ENCODE measurements around the gene ACAD11.
"Not testable (repeated sequence)": the region's sequence is repeated elsewhere in the genome, so short reads cannot be mapped to it uniquely, and the experiment has no call there.

The ACAD11 gene

DNA sequence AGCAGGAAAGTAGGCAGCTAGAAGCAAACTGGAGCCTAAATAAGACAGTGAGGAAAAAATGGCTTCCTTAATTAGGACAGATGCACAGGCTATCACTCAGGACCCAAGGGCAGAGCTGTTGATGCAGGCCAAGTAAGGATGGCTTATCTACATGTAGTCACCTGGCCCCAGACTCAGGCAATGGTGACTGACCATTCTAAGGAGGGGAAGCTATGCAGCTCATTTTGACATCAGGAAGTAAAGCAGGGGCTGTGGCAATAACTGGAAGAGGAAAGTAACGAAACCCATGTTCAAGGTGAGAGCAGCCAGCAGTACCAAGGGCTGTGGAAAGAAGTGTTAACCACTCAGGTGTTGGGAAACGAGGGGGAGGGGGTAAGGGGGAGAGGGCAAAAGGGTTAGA, 16.2 kb downstream of the ACAD11 start:
- no peak for DNase-seq

DNA sequence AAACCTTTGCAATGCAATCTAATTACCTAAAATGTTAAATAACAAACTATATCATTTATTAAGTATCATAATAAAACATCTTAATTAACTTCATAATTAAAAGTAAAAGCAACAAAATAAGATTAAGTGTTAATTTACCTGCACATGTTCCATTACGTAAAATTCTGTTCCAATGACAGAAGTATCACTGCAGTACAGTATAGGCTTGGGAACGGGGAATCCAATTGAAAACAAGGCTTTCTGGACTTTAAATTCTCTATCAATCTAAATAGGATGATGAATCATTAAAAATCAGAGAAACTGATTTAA, 17.1 kb downstream of the ACAD11 start:
- DNase-seq: no peak

DNA sequence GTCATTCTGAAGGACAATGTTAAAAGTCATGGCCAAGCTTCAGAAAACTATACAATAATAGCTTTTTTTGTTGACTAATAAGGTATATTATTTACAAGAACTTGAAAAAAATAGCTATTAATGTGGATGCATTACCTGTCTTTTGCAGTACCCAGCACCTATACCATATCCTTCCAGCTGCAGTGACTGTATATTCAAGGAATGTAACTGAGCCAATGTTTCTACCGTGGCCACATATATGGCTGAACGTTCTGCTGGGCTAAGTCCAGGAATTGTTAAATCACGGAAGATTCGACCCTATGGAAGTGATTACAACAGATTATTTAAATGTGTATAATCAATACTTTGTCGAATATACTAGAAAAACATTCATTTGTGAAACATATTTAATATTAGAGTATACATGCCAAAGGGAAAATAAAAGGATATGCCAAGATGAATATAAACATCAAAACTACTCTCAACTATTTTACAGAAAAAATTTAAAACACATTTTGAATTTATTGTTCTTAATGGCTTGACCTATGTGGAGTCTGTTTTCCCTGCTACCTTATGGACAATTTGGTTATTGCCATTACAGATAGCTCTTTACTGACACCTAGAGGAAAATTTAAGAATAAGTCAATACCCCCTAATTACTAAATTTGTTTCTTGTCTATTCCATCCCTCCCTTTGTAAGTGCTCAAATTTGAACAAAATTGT, 17.6 kb downstream of the ACAD11 start:
- DNase-seq: no peak

DNA sequence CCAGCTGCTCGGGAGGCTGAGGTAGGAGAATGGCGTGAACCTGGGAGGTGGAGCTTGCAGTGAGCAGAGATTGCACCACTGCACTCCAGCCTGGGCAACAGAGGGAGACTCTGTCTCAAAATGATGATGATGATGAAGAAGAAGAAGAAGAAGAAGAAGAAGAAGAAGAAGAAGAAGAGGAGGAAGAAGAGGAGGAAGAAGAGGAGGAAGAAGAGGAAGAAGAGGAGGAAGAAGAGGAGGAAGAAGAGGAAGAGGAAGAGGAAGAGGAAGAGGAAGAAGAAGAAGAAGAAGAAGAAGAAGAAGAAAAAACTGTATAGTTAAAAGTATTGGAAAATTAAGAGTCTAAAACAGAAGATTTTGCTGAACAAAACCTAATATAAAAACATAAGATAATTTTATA, 18.2 kb downstream of the ACAD11 start:
- not testable (repeated sequence) for DNase-seq

DNA sequence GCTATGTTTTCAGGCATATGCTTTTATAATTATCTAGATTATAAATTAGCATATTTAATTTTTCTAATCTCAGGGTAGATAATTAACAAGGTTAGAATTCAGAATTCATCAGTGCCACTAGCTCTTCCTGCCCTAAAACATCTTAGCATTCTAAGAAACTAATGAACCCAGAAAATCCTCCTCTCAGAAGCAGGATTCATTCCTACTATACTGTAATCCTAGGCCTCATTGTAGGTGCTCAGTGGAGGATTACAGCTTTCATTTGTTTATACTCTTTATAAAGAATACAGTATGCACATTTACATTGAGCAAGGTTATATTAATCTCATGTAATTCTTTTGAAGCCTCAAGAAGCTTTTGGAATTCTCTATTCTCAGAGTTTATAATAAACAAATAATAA, 20.9 kb downstream of the ACAD11 start:
- DNase-seq: no peak

DNA sequence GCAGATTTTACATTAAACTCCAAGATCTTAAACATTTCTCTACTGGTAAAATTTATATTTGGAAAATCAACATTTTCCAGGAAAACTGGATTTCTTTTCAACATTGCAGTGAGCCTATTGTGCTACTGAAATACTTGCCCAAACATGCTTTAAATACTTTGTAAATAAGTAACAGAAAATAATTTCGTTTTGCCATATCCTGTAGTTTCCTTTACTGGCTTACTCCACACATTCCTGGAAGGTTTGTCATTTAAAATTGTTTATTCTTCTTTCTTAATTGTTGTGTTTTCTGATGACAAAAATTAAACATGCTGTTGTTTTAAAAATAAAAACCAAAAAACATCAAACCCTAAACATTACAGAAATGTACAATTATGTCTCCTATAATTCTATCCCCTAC, 22.0 kb downstream of the ACAD11 start:
- no peak for DNase-seq

DNA sequence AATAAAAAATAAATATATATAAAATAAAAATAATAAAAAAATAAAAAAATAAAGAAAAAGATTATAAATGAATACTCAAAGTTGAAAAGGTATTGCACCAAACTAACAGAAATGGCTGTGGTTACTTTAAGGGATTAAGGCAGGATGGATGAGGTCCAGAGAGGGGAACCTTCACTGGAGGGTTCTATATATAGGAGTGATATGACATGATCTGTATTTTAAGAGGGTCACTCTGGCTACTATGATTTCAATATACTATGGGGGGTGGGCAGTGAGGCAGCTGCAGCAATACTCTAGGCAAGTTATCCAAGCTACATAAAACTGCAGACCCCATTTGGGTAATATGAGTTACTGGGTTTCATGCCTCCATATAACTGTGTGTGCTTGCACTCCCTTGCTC, 24.6 kb downstream of the ACAD11 start:
- no peak for DNase-seq

DNA sequence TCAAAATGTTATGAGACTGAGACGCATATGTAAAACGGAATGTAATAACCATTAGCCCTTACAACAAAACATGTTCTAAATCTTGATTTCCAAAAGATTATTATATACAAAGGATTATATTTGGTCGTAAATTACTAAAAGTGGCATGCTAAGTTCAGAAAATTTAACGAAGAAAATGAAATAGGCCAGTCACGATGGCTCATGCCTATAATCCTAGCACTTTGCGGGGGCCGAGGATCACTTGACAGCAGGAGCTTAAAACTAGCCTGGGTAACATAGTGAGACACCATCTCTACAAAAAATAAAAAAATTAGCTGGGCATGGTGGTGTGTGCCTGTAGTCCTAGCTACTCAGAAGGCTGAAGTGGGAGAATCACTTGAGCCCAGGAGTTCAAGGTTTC, 29.0 kb downstream of the ACAD11 start:
- DNase-seq: no peak

DNA sequence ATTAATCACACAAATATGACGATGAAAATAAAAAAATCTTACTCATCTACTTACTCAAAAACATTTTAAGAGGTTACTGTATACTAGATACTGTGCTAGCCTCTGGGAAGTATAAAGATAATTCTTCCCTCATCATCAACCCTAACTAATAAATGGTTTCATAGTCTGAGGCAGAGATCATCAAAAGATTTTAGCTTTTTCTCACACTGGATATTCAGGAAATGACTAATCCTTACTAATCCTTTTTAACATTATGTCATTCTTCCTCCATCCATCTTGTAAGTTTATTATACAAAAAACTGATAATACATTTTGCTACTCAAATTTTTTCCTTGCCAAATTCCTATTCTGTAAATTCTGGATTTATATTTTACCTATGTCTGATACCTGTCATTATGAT, 29.7 kb downstream of the ACAD11 start:
- DNase-seq: no peak

DNA sequence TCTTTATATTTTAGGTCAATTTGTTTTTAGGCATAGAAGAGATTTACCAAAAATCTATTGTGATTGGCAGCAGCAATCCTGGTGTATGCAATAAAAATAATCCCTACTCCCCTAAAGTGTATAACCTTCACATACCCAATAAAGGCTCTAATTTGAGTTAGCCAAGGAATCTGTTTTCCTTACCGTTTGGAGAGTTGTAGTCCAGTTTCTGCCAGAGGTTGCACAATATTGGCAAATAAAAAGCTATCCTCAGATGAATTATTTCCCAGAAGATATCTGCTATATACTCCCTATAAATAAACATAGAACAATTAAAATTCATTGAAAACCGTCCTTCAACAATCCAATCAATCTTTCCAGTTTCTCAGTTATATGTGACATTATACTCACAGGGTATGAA, 31.5 kb downstream of the ACAD11 start:
- no peak for DNase-seq

DNA sequence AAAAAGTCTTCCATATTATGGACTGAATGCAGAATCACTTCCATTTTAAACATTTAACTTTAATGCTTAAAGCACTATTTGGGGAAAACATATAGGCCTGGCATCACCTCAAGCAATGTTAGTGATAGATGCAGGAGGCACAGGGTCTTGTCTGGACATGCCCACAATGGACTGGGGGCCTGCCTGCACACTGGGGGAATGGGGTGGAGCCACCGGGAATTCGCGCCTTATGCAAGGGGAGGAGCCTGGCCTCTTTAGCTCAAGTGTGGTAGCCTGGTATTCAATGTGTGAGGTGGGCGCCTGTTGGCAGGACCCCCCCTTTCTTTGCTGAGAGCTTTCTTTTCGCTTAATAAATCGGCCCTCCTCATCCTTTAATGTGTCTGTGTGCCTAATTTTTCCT, 32.7 kb downstream of the ACAD11 start:
- no peak for DNase-seq

DNA sequence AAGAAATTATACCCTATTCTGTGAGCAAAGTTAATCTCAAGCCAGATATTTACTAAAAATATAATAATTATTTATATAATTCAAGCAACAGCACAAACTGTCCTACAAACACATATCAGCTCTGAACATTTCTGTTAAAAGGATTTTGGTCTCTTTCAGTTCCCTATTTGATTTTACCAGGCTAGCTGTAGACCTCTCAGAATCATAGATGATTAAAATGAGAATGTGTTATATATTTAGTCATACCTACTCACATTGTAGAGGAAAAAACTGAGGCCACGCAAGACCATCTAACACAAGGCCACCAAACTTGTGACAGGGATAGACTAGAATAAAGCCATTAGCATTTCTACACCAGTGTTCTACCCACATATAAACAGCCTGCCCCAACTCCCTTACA, 34.0 kb downstream of the ACAD11 start:
- no peak for DNase-seq

DNA sequence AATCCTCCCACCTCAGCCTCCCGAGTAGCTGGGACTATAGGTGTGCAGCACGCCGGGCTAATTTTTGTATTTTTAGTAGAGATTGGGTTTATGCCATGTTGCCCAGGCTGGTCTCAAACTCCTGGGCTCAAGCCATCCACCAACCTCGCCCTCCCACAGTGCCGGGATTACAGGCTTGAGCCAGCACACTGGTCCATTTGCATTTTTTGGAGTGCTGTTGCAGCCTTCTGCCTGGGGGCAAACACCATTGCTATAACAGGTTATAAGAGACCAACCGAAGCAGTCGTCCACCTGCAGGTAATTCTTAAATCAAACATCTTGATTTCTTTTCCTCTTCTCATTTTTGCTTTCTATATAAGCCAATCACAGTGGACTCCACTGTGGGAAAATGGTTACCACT, 34.8 kb downstream of the ACAD11 start:
- no peak for DNase-seq

DNA sequence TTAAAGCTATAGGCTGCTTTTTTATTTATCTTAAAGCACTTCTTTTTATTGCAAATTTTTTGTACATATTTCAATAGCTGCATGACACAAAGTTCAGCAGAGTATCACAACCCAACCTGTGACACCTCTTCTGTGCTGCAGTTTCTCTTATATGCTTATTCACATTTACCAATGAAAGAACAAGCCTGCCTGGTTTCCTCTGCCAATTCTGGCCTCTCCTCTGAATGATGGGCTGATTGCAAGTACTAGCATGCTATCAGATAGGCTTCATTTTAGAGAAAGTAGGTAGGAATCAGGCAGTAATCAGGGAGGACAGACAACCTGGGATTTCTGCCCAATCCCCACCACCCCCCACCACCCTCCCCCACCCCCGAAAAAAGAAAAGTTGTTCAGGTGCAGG, 36.0 kb downstream of the ACAD11 start:
- no peak for DNase-seq

DNA sequence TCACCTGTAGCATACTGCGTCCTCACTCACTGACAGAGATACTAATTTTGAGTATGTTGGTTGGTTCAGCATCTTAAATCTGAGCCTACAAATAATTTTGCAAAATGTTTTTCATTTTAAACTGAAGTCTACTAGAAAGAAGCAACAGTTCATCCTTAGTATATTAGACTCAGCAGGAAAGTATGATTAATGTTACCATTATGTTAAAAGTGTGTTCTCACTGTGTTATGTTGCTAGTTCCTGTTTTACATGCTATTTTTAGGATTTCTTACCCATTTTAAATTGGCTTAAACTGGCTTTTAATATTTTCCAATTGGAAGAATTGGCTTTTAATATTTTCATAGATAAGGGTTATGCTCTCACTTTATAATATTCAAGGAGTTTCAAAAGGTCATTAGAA, 36.8 kb downstream of the ACAD11 start:
- DNase-seq: no peak

DNA sequence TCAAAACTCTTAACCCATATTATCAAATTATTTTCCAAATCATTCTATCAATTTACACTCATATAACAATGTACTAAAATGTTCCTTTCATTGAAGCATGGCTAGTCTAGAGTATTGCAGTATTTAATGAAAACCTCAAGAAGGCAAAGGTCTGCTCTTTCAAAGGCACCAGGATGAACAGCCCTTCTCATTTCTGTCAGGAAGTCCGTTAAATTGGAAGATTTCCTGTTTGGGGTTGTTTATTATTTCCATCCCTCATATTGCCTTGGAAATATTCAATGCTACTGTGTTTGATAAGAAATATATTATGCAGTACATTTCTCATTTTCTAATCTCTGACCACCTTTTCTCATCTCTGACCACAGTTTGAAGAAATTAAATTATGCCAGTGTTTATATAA, 37.5 kb downstream of the ACAD11 start:
- no peak for DNase-seq

DNA sequence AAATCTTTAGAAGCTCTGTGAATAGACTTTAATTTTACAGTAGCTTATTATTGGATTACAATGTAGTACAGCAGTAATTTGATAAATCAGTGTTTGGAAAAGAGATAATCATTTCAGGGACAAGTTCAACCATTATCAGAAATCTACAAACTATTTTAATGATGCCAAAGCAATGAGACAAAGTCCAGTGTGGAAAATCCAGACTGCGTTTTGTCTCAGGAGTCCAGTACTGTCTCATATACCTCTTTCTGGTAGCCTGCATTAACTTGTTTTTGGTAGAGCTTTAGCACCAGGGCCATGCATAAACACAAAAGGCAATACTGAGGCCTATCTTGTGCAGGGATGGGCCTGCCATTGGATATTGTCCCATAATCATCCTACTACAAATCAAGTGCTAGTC, 42.8 kb downstream of the ACAD11 start:
- DNase-seq: no peak

DNA sequence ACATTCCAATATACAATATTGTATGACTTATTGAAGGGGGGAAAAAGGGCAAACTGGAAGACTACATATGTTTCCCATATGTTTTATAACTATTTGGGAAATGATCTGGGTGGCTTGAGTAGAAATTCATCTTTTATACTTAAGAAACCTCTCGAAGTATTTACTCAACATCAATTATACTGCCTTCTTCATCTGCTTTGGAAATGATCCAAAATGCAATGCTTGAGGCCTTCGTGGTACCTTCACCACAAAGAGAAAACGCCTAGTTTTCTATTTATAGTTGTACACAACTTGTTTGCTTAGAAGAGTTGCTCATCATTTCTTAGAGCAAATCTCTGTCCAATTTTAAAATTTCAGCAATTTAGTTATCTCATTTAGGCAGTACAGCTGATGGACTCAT, 43.7 kb downstream of the ACAD11 start:
- no peak for DNase-seq

DNA sequence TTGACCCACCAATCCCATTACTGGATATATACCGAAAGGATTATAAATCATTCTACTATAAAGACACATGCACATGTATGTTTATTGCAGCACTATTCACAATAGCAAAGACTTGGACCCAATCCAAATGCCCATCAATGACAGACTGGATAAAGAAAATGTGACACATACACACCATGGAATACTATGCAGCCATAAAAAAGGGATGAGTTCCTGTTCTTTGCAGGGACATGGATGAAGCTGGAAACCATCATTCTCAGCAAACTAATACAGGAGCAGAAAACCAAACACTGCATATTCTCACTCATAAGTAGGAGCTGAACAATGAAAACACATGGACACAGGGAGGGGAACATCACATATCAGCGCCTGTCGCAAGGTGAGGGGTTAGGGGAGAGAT, 44.3 kb downstream of the ACAD11 start:
- DNase-seq: not testable (repeated sequence)

DNA sequence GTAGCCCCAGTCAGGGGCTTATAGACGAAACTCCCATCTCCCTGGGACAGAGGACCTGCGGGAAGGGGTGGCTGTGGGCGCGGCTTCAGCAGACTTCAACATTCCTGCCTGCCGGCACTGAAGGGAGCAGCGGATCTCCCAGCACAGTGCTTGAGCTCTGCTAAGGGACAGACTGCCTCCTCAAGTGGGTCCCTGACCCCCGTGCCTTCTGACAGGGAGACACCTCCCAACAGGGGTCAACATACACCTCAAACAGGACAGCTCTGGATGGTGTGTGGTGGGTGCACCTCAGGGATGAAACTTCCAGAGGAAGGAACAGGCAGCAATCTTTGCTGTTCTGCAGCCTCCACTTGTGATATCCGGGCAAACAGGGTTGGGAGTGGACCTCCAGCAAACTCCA, 53.0 kb downstream of the ACAD11 start:
- not testable (repeated sequence) for DNase-seq

DNA sequence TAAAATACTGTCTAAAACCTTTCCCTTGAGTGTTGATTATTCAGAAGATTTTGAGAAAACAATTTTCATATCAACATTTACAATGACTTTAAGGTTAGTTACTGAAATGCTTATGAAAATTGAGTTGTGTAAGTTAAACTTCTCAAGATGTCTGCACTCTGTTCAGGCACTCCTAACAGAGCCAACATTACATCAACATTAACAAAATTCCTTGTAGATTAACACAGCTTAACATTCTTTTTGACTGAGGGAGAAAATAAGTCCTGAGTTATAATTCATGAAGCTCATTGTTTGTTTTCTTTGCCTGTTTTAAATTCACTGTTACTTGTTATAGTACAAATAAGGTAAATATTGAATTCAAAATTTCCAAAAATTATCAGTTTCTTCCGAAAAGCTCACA, 53.5 kb downstream of the ACAD11 start:
- no peak for DNase-seq

DNA sequence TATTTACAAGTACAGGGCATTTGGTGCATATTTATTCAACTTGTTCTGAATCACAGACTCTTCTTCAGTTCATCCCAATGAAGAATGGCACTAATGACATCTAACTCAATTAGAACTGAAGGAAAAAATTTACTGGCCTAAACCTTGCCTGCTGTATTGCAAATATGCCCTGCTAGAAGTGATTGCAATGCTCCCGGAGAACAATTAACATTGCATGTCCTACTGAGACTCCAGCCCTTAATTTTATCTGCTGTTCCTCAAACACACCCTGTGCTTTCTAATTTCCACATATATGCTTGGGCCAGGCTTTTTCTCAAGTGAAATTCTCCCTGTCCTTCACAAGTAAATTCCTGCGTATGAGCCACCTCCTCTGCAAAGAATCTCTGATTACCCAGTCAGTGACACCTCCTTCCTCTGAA, 54.2 kb downstream of the ACAD11 start:
- no peak for DNase-seq

DNA sequence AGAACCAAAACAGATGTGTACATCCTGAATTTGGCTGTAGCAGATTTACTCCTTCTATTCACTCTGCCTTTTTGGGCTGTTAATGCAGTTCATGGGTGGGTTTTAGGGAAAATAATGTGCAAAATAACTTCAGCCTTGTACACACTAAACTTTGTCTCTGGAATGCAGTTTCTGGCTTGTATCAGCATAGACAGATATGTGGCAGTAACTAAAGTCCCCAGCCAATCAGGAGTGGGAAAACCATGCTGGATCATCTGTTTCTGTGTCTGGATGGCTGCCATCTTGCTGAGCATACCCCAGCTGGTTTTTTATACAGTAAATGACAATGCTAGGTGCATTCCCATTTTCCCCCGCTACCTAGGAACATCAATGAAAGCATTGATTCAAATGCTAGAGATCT, 59.0 kb downstream of the ACAD11 start:
- not testable (repeated sequence) for DNase-seq

DNA sequence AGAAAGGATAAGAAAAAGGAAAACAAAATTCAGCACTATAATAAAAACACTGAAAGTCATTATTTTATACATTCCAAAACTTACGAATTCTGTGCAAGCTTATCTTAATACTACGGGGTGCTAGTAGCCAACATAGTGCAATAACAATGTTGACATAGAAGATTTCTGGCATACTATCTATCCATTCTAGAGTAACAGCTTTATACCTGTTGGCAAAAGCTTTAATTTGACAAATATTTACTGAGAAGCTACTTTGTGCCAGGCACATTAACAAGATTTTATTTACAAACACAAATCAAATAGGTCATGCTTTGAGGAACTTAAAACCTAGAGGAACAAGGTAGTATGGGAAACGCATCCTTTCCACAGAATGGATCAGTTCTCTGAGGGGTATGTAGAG, 61.4 kb downstream of the ACAD11 start:
- no peak for DNase-seq

DNA sequence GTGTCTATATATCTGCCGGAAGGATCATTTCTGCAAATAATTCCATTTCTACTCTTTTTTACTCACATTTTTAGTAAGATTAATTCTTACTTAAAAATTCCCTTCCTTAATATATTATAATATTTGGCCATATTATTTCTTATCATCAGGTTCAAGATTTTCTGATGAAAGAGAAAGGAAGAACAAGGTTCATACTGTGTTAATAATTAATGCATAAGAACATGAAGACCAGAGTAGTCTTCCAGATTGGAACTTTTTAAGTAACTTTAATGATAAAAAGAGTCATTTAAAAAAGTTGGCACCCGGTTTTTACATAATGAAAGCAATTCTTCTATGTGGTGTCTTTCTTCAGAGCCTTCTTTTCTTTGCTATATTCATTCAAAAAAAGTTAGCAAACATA, 61.9 kb downstream of the ACAD11 start:
- DNase-seq: no peak

Data from activated effector memory CD4-positive, alpha-beta T cell treated with Interleukin-2 at 50 U/mL for 16 hours (primary cell).